Prostate gland (tissue), 2 donors: ENCODE data around the gene GXYLT1.

ENCODE experiments used
- CTCF ChIP-seq, 4 experiments: fragments of 200-600 bp in 2 of 4; fragments of 450-650 bp in 2 of 4; sonication (generic) in 2 of 4; IDR thresholded peaks; 1 replicate in 3 of 4; 2 replicates in 1 of 4; pipeline ENCODE4 v1.5.1; 2016 to 2019; ENCODE audit warnings: antibody characterized with exemption in 4 of 4, mild to moderate bottlenecking in 2 of 4, moderate library complexity in 2 of 4
- POLR2A ChIP-seq: fragments of 450-650 bp; IDR thresholded peaks from one replicate; pipeline ENCODE4 v1.6.1; 2016; ENCODE audit warnings: antibody characterized with exemption, mild to moderate bottlenecking

GRCh38 chr12:42076976-42077375 lies 67.7 kb downstream of the GXYLT1 start:
- TF ChIP-seq CTCF (IDR thresholded peaks at IDR 0.05) (no peak), POLR2A (no peak)
